ENCODE results near the gene EDN3.

The EDN3 gene

GRCh38 chr20:59300333-59301081 is at the start of gene EDN3:
TSS of gene EDN3 (plus strand) at chr20:59300611. CDS start at chr20:59300813, 202 bp downstream.
- no peak within 1 kb of the TSS for H3K4me2 ChIP-seq (ENCODE audit: low read length)
- H3K4me1 ChIP-seq (ENCODE audit: low read length) = no peaks in the 10 kb centered on the region
- H3K4me3 ChIP-seq (ENCODE audit: low read length) = no peak within 1 kb of the TSS
- no peaks in the 10 kb centered on the region for H3K79me2 ChIP-seq (ENCODE audit: low read length)
- no peak for TF ChIP-seq EZH2phosphoT487 (IDR thresholded peaks at IDR 0.05; ENCODE audit: low read depth)
- no peak for TF ChIP-seq CTCF (IDR thresholded peaks at IDR 0.05; ENCODE audit: low read depth, low read length)
- H3K27me3 ChIP-seq (ENCODE audit: low read depth, low read length) = peaks cover 58% of the 10 kb centered on the region
- H3K9ac ChIP-seq (ENCODE audit: low read length) = no peak within 1 kb of the TSS
- H3K36me3 ChIP-seq (replicated peaks; ENCODE audit: low read depth, low read length) = no peaks in the 10 kb centered on the region
- H2AFZ ChIP-seq (ENCODE audit: low read depth, low read length) = no peak within 1 kb of the TSS
- no peak within 1 kb of the TSS for H3K27ac ChIP-seq (ENCODE audit: low read length)
- H3K9me3 ChIP-seq (ENCODE audit: insufficient read depth, low read length) = no peaks in the 10 kb centered on the region
- no peaks in the 10 kb centered on the region for H4K20me1 ChIP-seq (ENCODE audit: insufficient read depth, low read length)

GRCh38 chr20:59253325-59253724 is 47.1 kb upstream of the EDN3 start:
- H3K27ac ChIP-seq (ENCODE audit: low read length) = no peak overlapping the region
- H3K9ac ChIP-seq (ENCODE audit: low read length) = no peak overlapping the region
- H2AFZ ChIP-seq (ENCODE audit: low read depth, low read length) = no peak overlapping the region
- no peaks in the 10 kb centered on the region for H3K9me3 ChIP-seq (ENCODE audit: insufficient read depth, low read length)
- no peaks in the 10 kb centered on the region for H3K79me2 ChIP-seq (ENCODE audit: low read length)
- H3K4me2 ChIP-seq (ENCODE audit: low read length) = no peak overlapping the region
- H3K27me3 ChIP-seq (ENCODE audit: low read depth, low read length) = peaks cover 90% of the 10 kb centered on the region
- H3K4me3 ChIP-seq (ENCODE audit: low read length) = no peak overlapping the region
- TF ChIP-seq CTCF (IDR thresholded peaks at IDR 0.05; ENCODE audit: low read depth, low read length) (no peak), EZH2phosphoT487 (IDR thresholded peaks at IDR 0.05; ENCODE audit: low read depth) (no peak)
- no peaks in the 10 kb centered on the region for H3K4me1 ChIP-seq (ENCODE audit: low read length)
- H4K20me1 ChIP-seq (ENCODE audit: insufficient read depth, low read length) = no peaks in the 10 kb centered on the region
- no peaks in the 10 kb centered on the region for H3K36me3 ChIP-seq (replicated peaks; ENCODE audit: low read depth, low read length)

- Histone ChIP-seq H3K4me3 (ENCODE audit: low read length) (no peak overlapping the region), H3K36me3 (replicated peaks; ENCODE audit: low read depth, low read length) (no peaks in the 10 kb centered on the region), H2AFZ (ENCODE audit: low read depth, low read length) (no peak overlapping the region), H3K27ac (ENCODE audit: low read length) (no peak overlapping the region), H3K27me3 (ENCODE audit: low read depth, low read length) (peaks cover 90% of the 10 kb centered on the region), H3K9ac (ENCODE audit: low read length) (no peak overlapping the region), H3K79me2 (ENCODE audit: low read length) (no peaks in the 10 kb centered on the region), H3K9me3 (ENCODE audit: insufficient read depth, low read length) (no peaks in the 10 kb centered on the region), H3K4me2 (ENCODE audit: low read length) (no peak overlapping the region), H4K20me1 (ENCODE audit: insufficient read depth, low read length) (no peaks in the 10 kb centered on the region), H3K4me1 (ENCODE audit: low read length) (no peaks in the 10 kb centered on the region)
- TF ChIP-seq EZH2phosphoT487 (IDR thresholded peaks at IDR 0.05; ENCODE audit: low read depth) = no peak
- no peak for TF ChIP-seq CTCF (IDR thresholded peaks at IDR 0.05; ENCODE audit: low read depth, low read length)
These were observed 46.6 kb upstream of the EDN3 start for GRCh38 chr20:59253779-59254319.

- Histone ChIP-seq H3K4me2 (ENCODE audit: low read length) (no peak overlapping the region), H3K9me3 (ENCODE audit: insufficient read depth, low read length) (no peaks in the 10 kb centered on the region), H2AFZ (ENCODE audit: low read depth, low read length) (no peak overlapping the region), H3K27ac (ENCODE audit: low read length) (no peak overlapping the region), H3K79me2 (ENCODE audit: low read length) (no peaks in the 10 kb centered on the region), H3K36me3 (replicated peaks; ENCODE audit: low read depth, low read length) (no peaks in the 10 kb centered on the region), H4K20me1 (ENCODE audit: insufficient read depth, low read length) (no peaks in the 10 kb centered on the region), H3K4me1 (ENCODE audit: low read length) (no peaks in the 10 kb centered on the region), H3K27me3 (ENCODE audit: low read depth, low read length) (peaks cover 88% of the 10 kb centered on the region), H3K9ac (ENCODE audit: low read length) (no peak overlapping the region), H3K4me3 (ENCODE audit: low read length) (no peak overlapping the region)
- no peak for TF ChIP-seq CTCF (IDR thresholded peaks at IDR 0.05; ENCODE audit: low read depth, low read length)
- no peak for TF ChIP-seq EZH2phosphoT487 (IDR thresholded peaks at IDR 0.05; ENCODE audit: low read depth)
These were observed 45.2 kb upstream of the EDN3 start for GRCh38 chr20:59255256-59255655.

Data from OCI-LY3 (cell line).